HEK293 (cell line): ENCODE results near the gene ADAMTS17.
"Not testable (repeated sequence)": the region's sequence is repeated elsewhere in the genome, so short reads cannot be mapped to it uniquely, and the experiment has no call there.

Experiments
- CTCF ChIP-seq: fragments of 450-650 bp; formaldehyde crosslinking; IDR thresholded peaks from 2 replicates; pipeline ENCODE4 v1.5.1; 2016; ENCODE audit warnings: missing biosample characterization, missing genetic modification characterization
- HOXA7 ChIP-seq: sonication (generic); formaldehyde crosslinking; IDR thresholded peaks from 2 replicates; pipeline ENCODE4 v1.8.1; 2022; ENCODE audit warnings: missing genetic modification reagents, borderline replicate concordance
- KLF10 ChIP-seq: fragments of 450-650 bp; IDR thresholded peaks from 2 replicates; pipeline ENCODE4 v1.5.1; 2018; ENCODE audit warnings: missing biosample characterization, mild to moderate bottlenecking, missing genetic modification characterization
- KLF17 ChIP-seq: fragments of 450-650 bp; formaldehyde crosslinking; IDR thresholded peaks from 2 replicates; pipeline ENCODE4 v1.5.1; 2016; ENCODE audit warnings: missing biosample characterization, missing genetic modification characterization
- ZNF138 ChIP-seq: fragments of 450-650 bp; formaldehyde crosslinking; IDR thresholded peaks from 2 replicates; pipeline ENCODE4 v1.5.1; 2016; ENCODE audit warnings: missing biosample characterization, missing genetic modification characterization, borderline replicate concordance
- ZNF157 ChIP-seq: fragments of 450-650 bp; formaldehyde crosslinking; IDR thresholded peaks from 2 replicates; pipeline ENCODE4 v1.5.1; 2016; ENCODE audit warnings: missing biosample characterization, missing genetic modification characterization
- ZNF280C ChIP-seq: fragments of 450-650 bp; formaldehyde crosslinking; IDR thresholded peaks from 2 replicates; pipeline ENCODE4 v1.5.1; 2016; ENCODE audit warnings: missing biosample characterization, missing genetic modification characterization
- ZNF830 ChIP-seq: fragments of 450-650 bp; IDR thresholded peaks from 2 replicates; pipeline ENCODE4 v1.5.0; 2018; ENCODE audit warnings: missing biosample characterization, missing genetic modification characterization, low read depth, mild to moderate bottlenecking, moderate library complexity

- not testable (repeated sequence) for TF ChIP-seq HOXA7 (CRISPR knock-in tag); ZNF157 (tag by site-specific recombination); KLF17 (tag by site-specific recombination); CTCF (tag by site-specific recombination); ZNF280C (tag by site-specific recombination); ZNF830 (tag by site-specific recombination); KLF10 (tag by site-specific recombination); ZNF138 (tag by site-specific recombination)
These were observed 361.9 kb downstream of the ADAMTS17 start for GRCh38 chr15:99979886-99980285.
